Vagina (tissue), 2 donors: Measurements from ENCODE around the gene WNK3. TPM values are rescaled to one million over a fixed set of nuclear protein-coding genes. Genes with fewer than 3 reads are reported as not detected.
"Not testable (repeated sequence)": the region's sequence is repeated elsewhere in the genome, so short reads cannot be mapped to it uniquely, and the experiment has no call there.

Experiments used
- DNase-seq, 2 donors: peaks; one replicate each; pipeline ENCODE4 v3.0.0-alpha.2; 2017; ENCODE audit errors: extremely low spot score in 2 of 2
- H3K27ac ChIP-seq: fragments of 200-600 bp; sonication (generic); one replicate; pipeline ENCODE4 v1.5.1; 2019
- H3K27me3 ChIP-seq: fragments of 200-600 bp; sonication (generic); one replicate; pipeline ENCODE4 v1.5.1; 2019
- H3K36me3 ChIP-seq, 2 donors: fragments of 200-600 bp; sonication (generic); one replicate each; pipeline ENCODE4 v1.5.1; 2017 to 2019
- H3K4me1 ChIP-seq: fragments of 200-600 bp; sonication (generic); one replicate; pipeline ENCODE4 v1.5.1; 2019
- H3K4me3 ChIP-seq, 2 donors: fragments of 200-600 bp; sonication (generic); 1 replicate in 1 of 2; 2 replicates in 1 of 2; pipeline ENCODE4 v1.5.1; 2016 to 2019
- H3K9me3 ChIP-seq: fragments of 200-600 bp; sonication (generic); one replicate; pipeline ENCODE4 v1.5.1; 2019
- POLR2A ChIP-seq, 2 donors: fragments of 450-650 bp; IDR thresholded peaks; one replicate each; pipeline ENCODE4 v1.6.1; 2017; ENCODE audit warnings: antibody characterized with exemption in 2 of 2, mild to moderate bottlenecking in 2 of 2, moderate library complexity in 2 of 2
- POLR2AphosphoS5 ChIP-seq, 2 donors: sonication (generic); formaldehyde crosslinking; IDR thresholded peaks; one replicate each; pipeline ENCODE4 v1.9.0; 2017; ENCODE audit warnings: antibody characterized with exemption in 2 of 2, mild to moderate bottlenecking in 2 of 2, low read depth in 1 of 2; ENCODE audit not compliant: insufficient read depth in 1 of 2
- intact Hi-C: fragments of 100-400 bp; cut with DNase I; formaldehyde crosslinking; loops from one replicate; pipeline ENCODE4 v1.15.1; 2023
- total RNA-seq: library from RNA; depleted of rRNA; stranded (reverse); fragments of >200 nt; gene quantifications from one replicate; pipeline ENCODE4 v1.2.3, GENCODE V29; 2016
- TF ChIP-seq, protein P1 (sequence below), 3 experiments: fragments of 450-650 bp in 2 of 3; fragments of 200-600 bp in 1 of 3; sonication (generic) in 1 of 3; IDR thresholded peaks; one replicate each; pipeline ENCODE4 v1.5.1; 2017 to 2019; ENCODE audit warnings: antibody characterized with exemption in 3 of 3, mild to moderate bottlenecking in 2 of 3, moderate library complexity in 2 of 3

Gene WNK3
- total RNA-seq, 1 donor from 2014 or later: 2.0 TPM

DNA sequence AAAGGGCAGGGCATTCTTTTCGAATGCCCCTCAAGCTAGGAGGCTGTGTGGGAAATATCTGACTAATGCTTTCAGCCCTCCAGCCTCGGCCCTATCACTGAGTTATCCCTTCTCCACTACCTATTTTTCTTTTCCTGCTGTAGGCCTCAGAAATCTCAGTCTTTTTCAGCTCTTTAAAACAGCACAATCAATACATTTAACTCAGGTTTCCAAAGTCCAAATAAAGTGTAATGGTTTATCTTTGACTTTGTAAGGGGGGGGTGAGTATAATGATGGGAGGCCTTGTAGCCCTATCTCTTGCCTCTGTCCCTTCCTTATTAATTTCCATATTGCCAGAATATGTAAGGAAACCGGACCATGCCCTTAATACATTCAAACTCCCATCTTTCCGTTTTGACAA is 1.6 kb upstream of the WNK3 start:
- intact Hi-C loops: no loop called here
- Histone ChIP-seq H3K27me3 (no peaks in the 10 kb centered on the region), H3K4me3 (no peak overlapping the region), H3K27ac (peak overlapping the region; percentile 40), H3K4me1 (no peaks in the 10 kb centered on the region), H3K9me3 (no peaks in the 10 kb centered on the region), H3K36me3 (no peaks in the 10 kb centered on the region)
- no peak for DNase-seq
- TF ChIP-seq POLR2A (IDR thresholded peaks at IDR 0.05) (no peak), POLR2AphosphoS5 (IDR thresholded peaks at IDR 0.05; ENCODE audit: insufficient read depth in 1 of 2, low read depth in 1 of 2) (no peak)
- TF ChIP-seq, protein P1, sequence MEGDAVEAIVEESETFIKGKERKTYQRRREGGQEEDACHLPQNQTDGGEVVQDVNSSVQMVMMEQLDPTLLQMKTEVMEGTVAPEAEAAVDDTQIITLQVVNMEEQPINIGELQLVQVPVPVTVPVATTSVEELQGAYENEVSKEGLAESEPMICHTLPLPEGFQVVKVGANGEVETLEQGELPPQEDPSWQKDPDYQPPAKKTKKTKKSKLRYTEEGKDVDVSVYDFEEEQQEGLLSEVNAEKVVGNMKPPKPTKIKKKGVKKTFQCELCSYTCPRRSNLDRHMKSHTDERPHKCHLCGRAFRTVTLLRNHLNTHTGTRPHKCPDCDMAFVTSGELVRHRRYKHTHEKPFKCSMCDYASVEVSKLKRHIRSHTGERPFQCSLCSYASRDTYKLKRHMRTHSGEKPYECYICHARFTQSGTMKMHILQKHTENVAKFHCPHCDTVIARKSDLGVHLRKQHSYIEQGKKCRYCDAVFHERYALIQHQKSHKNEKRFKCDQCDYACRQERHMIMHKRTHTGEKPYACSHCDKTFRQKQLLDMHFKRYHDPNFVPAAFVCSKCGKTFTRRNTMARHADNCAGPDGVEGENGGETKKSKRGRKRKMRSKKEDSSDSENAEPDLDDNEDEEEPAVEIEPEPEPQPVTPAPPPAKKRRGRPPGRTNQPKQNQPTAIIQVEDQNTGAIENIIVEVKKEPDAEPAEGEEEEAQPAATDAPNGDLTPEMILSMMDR (IDR thresholded peaks at IDR 0.05): no peak

DNA sequence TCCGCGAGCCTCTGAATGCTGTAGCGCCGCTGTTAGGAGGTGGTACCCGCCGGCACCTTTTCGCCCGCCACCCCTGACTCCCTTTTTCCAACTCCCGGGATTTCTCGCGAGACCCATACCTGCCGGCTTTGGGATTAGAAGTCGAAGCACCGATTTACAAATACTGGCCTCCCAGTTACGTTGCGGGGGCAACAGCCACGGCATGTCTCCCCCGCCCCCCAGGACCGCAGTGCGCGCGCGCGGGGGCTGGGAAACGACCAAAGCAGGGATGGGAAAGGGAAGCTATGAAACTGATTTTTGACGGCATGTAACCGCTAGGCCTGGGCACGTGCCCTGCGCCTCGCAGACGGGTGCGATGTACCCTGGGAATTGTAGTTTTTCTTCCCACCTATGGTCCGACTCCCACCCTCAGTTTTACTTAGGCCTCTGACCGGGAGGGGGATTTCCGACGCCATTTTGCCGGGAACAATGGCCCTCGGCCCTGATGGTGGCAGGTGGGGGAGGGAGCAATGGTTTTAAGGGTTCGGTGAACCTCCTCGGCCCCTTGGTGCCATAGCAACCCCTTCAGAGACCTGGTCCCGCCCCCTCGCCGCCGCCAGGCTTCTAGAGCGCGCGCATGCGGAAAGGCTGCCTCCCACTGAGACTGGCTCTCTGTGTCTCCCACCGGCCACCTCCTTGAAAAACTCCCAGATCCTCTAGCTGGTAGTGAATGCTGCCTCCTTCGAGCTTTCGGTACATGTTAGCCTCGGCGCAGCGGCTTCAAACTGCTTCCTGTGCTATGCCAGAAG is 772 bp upstream of the WNK3 start:
- no peaks in the 10 kb centered on the region for H3K27me3 ChIP-seq
- intact Hi-C loops: no loop called here
- TF ChIP-seq POLR2A (IDR thresholded peaks at IDR 0.05): no peak
- peak in 1 of 2 donors; percentile 34 for TF ChIP-seq POLR2AphosphoS5 (IDR thresholded peaks at IDR 0.05; ENCODE audit: insufficient read depth in 1 of 2, low read depth in 1 of 2)
- peak overlapping the region; percentile 40 to 52 for H3K4me3 ChIP-seq
- no peaks in the 10 kb centered on the region for H3K4me1 ChIP-seq
- peak overlapping the region; percentile 40 for H3K27ac ChIP-seq
- no peaks in the 10 kb centered on the region for H3K36me3 ChIP-seq
- no peak for DNase-seq
- no peaks in the 10 kb centered on the region for H3K9me3 ChIP-seq

GRCh38 chrX:54352677-54353076 is 5.2 kb downstream of the WNK3 start:
- H3K4me3 ChIP-seq: no peak overlapping the region
- intact Hi-C loops: no loop called here
- no peaks in the 10 kb centered on the region for H3K36me3 ChIP-seq
- H3K27ac ChIP-seq: no peak overlapping the region
- no peaks in the 10 kb centered on the region for H3K4me1 ChIP-seq
- TF ChIP-seq, protein P1 (IDR thresholded peaks at IDR 0.05): no peak
- no peak for TF ChIP-seq POLR2A (IDR thresholded peaks at IDR 0.05)
- no peak for TF ChIP-seq POLR2AphosphoS5 (IDR thresholded peaks at IDR 0.05; ENCODE audit: insufficient read depth in 1 of 2, low read depth in 1 of 2)
- no peaks in the 10 kb centered on the region for H3K9me3 ChIP-seq
- no peak for DNase-seq
- no peaks in the 10 kb centered on the region for H3K27me3 ChIP-seq

- H3K4me3 ChIP-seq, H3K9me3 ChIP-seq, H3K27ac ChIP-seq, intact Hi-C loops, H3K4me1 ChIP-seq, H3K36me3 ChIP-seq, H3K27me3 ChIP-seq, DNase-seq: not testable (repeated sequence)
Measured at GRCh38 chrX:54337383-54337782, 20.5 kb downstream of the WNK3 start.

GRCh38 chrX:54325077-54325476 is 32.8 kb downstream of the WNK3 start:
- Histone ChIP-seq H3K9me3 (no peaks in the 10 kb centered on the region), H3K27me3 (no peaks in the 10 kb centered on the region), H3K36me3 (no peaks in the 10 kb centered on the region), H3K27ac (no peak overlapping the region), H3K4me3 (no peak overlapping the region), H3K4me1 (no peaks in the 10 kb centered on the region)
- DNase-seq: no peak
- intact Hi-C loops: no loop called here
- TF ChIP-seq, protein P1 (IDR thresholded peaks at IDR 0.05): no peak
- TF ChIP-seq POLR2AphosphoS5 (IDR thresholded peaks at IDR 0.05; ENCODE audit: insufficient read depth in 1 of 2, low read depth in 1 of 2) (no peak), POLR2A (IDR thresholded peaks at IDR 0.05) (no peak)

GRCh38 chrX:54320067-54320466 is 37.8 kb downstream of the WNK3 start:
- Histone ChIP-seq H3K27me3 (no peaks in the 10 kb centered on the region), H3K36me3 (no peaks in the 10 kb centered on the region), H3K4me3 (no peak overlapping the region), H3K9me3 (no peaks in the 10 kb centered on the region), H3K4me1 (no peaks in the 10 kb centered on the region), H3K27ac (no peak overlapping the region)
- intact Hi-C loops: no loop called here
- no peak for DNase-seq
- TF ChIP-seq, protein P1 (IDR thresholded peaks at IDR 0.05): no peak
- no peak for TF ChIP-seq POLR2A (IDR thresholded peaks at IDR 0.05)
- TF ChIP-seq POLR2AphosphoS5 (IDR thresholded peaks at IDR 0.05; ENCODE audit: insufficient read depth in 1 of 2, low read depth in 1 of 2): no peak
